ENCODE data around the gene IPCEF1. TPM values are rescaled to one million over a fixed set of nuclear protein-coding genes. Genes with fewer than 3 reads are reported as not detected.

Gene IPCEF1
- total RNA-seq (2021; fragmentation: NEBNext Ultra II Directional; extraction: Animal tissue kit (Norgen Biotek cat#: 25700)): under 1 TPM in 1 of 6 experiments, not detected in 5; 0.31 TPM
- long read RNA-seq: 0 reads

GRCh38 chr6:154356690-154357089, at the start of gene IPCEF1:
Gene IPCEF1 (minus strand): TSS chr6:154356803. CDS start chr6:154265947, 90,856 bp downstream.
- no peak for DNase-seq
- Mint-ChIP-seq H3K4me1 (ENCODE audit: low read depth) (peaks cover 6% of the 10 kb centered on the region; the same call in 1 of the 2 replicates), H3K27ac (no peak within 1 kb of the TSS), H3K9me3 (no peaks in the 10 kb centered on the region), H3K4me3 (no peak within 1 kb of the TSS), H3K27me3 (ENCODE audit: insufficient read depth) (peaks cover 7% of the 10 kb centered on the region), H3K36me3 (ENCODE audit: low read depth) (no peaks in the 10 kb centered on the region)
- TF ChIP-seq CTCF (IDR thresholded peaks at IDR 0.05): no peak

GRCh38 chr6:154406301-154406700, 49.7 kb upstream of the IPCEF1 start:
- peaks cover 31% of the 10 kb centered on the region for H3K36me3 Mint-ChIP-seq (ENCODE audit: low read depth)
- peaks cover 70% of the 10 kb centered on the region for H3K4me1 Mint-ChIP-seq (ENCODE audit: low read depth)
- H3K27me3 Mint-ChIP-seq (ENCODE audit: insufficient read depth): 0 out of 2 replicates have a peak, but pooled peaks cover 2% of the 10 kb centered on the region
- no peaks in the 10 kb centered on the region for H3K9me3 Mint-ChIP-seq
- DNase-seq: no peak
- H3K27ac Mint-ChIP-seq: peak overlapping the region; percentile 93; the same call in 1 of the 2 replicates
- H3K4me3 Mint-ChIP-seq: no peak overlapping the region
- TF ChIP-seq CTCF (IDR thresholded peaks at IDR 0.05): no peak

- peak; percentile 79 for DNase-seq
- Mint-ChIP-seq H3K36me3 (ENCODE audit: low read depth) (peaks cover 34% of the 10 kb centered on the region), H3K9me3 (no peaks in the 10 kb centered on the region), H3K27ac (peak overlapping the region; percentile 93), H3K4me3 (peak overlapping the region; percentile 87), H3K4me1 (ENCODE audit: low read depth) (peaks cover 61% of the 10 kb centered on the region), H3K27me3 (ENCODE audit: insufficient read depth) (no peaks in the 10 kb centered on the region)
- no peak for TF ChIP-seq CTCF (IDR thresholded peaks at IDR 0.05)
These were observed 48.3 kb upstream of the IPCEF1 start for GRCh38 chr6:154404791-154405400.

GRCh38 chr6:154403788-154404187, 47.2 kb upstream of the IPCEF1 start:
- Mint-ChIP-seq H3K4me3 (peak overlapping the region; percentile 73), H3K36me3 (ENCODE audit: low read depth) (peaks cover 30% of the 10 kb centered on the region), H3K27ac (peak overlapping the region; percentile 93), H3K27me3 (ENCODE audit: insufficient read depth) (no peaks in the 10 kb centered on the region), H3K4me1 (ENCODE audit: low read depth) (peaks cover 63% of the 10 kb centered on the region), H3K9me3 (no peaks in the 10 kb centered on the region)
- TF ChIP-seq CTCF (IDR thresholded peaks at IDR 0.05): no peak
- peak; percentile 48 for DNase-seq

GRCh38 chr6:154402081-154402780, 45.6 kb upstream of the IPCEF1 start:
- Mint-ChIP-seq H3K27ac (no peak overlapping the region), H3K4me1 (ENCODE audit: low read depth) (peaks cover 59% of the 10 kb centered on the region), H3K27me3 (ENCODE audit: insufficient read depth) (no peaks in the 10 kb centered on the region), H3K36me3 (ENCODE audit: low read depth) (peaks cover 38% of the 10 kb centered on the region), H3K9me3 (no peaks in the 10 kb centered on the region), H3K4me3 (no peak overlapping the region)
- TF ChIP-seq CTCF (IDR thresholded peaks at IDR 0.05): no peak
- DNase-seq: no peak
